Measurements from ENCODE around the gene ARV1. TPM values are rescaled to one million over a fixed set of nuclear protein-coding genes. Genes with fewer than 3 reads are reported as not detected.

The ARV1 gene
- 9.8 and 10.4 TPM in 2 replicates for total RNA-seq (ENCODE audit: low replicate concordance)

GRCh38 chr1:230978491-230979388 is at the start of gene ARV1, which contains the start of gene TTC13:
TSS of gene ARV1 (plus strand) at chr1:230979094. CDS start at chr1:230979106, 12 bp downstream.
TSS of gene TTC13 (minus strand) at chr1:230978861. CDS start at chr1:230978830, 31 bp downstream.

GRCh38 chr1:231040019-231040799 is 61.3 kb downstream of the ARV1 start, which contains the start of gene FAM89A:
TSS of gene FAM89A (minus strand) at chr1:231040254. CDS start at chr1:231040211, 43 bp downstream.

Other genes starting within 250 kb of the ARV1 start
- under 0.01 TPM in 1 of 2 replicates, not detected in the other for gene CAPN9, start 231.7 kb upstream of the ARV1 start, total RNA-seq (ENCODE audit: low replicate concordance)
- 71.8 and 92.8 TPM in 2 replicates for gene C1orf198, start 110.6 kb upstream of the ARV1 start, total RNA-seq (ENCODE audit: low replicate concordance)
- 7.4 and 9.7 TPM in 2 replicates for gene TTC13, start 233 bp upstream of the ARV1 start, total RNA-seq (ENCODE audit: low replicate concordance)
- gene FAM89A, start 61.2 kb downstream of the ARV1 start, total RNA-seq (ENCODE audit: low replicate concordance): 2.3 and 7.7 TPM in 2 replicates
- gene TRIM67, start 183.0 kb downstream of the ARV1 start, total RNA-seq (ENCODE audit: low replicate concordance): 0.23 TPM in 1 of 2 replicates, not detected in the other